Fibroblast of lung (primary cell): Measurements from ENCODE around the gene TCF4.

ENCODE experiments used
- EZH2 ChIP-seq: IDR thresholded peaks from 2 replicates; pipeline ENCODE4 v1.5.1; 2012; ENCODE audit warnings: low read length, control low read depth, mild to moderate bottlenecking; ENCODE audit errors: missing control alignments
- TF ChIP-seq, protein P1 (sequence below), 2 donors: IDR thresholded peaks in 1 of 2; conservative IDR thresholded peaks in 1 of 2; 1 replicate in 1 of 2; 2 replicates in 1 of 2; pipeline ENCODE4 v1.5.1; 2011 to 2012; ENCODE audit warnings: low read length in 2 of 2, control low read depth in 1 of 2, inconsistent platforms in 1 of 2, low read depth in 1 of 2, mild to moderate bottlenecking in 1 of 2

DNA sequence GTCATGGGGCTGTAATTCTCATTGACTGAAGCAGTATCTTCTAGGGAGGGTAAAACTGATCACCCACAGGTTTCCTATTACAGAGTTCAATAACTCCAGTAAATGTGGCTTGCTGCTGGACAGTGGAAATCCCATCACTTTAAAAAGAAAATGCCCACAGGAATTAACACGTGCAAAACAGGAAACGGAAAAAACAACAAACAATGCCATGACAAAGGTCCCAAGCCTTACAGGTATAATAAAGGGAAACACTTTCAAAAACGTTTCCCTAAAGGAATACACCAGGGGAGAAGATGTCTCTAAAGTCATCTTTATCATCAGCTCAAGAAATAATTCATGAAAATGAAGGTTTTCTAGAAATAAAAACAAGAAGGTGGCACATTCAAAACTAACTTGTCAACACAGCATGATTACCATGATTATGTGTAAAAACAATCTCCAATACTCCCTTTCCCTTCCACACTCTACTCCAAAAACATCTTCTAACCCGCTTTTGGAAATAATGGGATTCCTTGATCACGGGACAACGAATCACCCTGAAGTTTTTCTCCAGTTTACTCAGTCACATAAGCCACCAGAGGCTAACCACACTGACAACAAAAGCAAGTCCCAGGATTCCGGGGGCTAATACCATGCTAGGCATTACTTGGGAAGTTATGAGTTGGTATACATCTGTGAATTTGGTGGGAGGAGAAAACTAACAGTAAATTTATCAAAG is 167.9 kb downstream of the TCF4 start:
- TF ChIP-seq, protein P1, sequence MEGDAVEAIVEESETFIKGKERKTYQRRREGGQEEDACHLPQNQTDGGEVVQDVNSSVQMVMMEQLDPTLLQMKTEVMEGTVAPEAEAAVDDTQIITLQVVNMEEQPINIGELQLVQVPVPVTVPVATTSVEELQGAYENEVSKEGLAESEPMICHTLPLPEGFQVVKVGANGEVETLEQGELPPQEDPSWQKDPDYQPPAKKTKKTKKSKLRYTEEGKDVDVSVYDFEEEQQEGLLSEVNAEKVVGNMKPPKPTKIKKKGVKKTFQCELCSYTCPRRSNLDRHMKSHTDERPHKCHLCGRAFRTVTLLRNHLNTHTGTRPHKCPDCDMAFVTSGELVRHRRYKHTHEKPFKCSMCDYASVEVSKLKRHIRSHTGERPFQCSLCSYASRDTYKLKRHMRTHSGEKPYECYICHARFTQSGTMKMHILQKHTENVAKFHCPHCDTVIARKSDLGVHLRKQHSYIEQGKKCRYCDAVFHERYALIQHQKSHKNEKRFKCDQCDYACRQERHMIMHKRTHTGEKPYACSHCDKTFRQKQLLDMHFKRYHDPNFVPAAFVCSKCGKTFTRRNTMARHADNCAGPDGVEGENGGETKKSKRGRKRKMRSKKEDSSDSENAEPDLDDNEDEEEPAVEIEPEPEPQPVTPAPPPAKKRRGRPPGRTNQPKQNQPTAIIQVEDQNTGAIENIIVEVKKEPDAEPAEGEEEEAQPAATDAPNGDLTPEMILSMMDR (conservative IDR thresholded peaks at IDR 0.05 in 1 of 2, IDR thresholded peaks at IDR 0.05 in 1 of 2; ENCODE audit: low read depth in 1 of 2, low read length in 2 of 2): no peak
- no peak for TF ChIP-seq EZH2
